NCI-H1694 treated with DMSO at 0.1 percent for 48 hours (cell line): ENCODE results near the gene PPP2R3A.
"Not testable (repeated sequence)": the region's sequence is repeated elsewhere in the genome, so short reads cannot be mapped to it uniquely, and the experiment has no call there.

Source experiments
- DNase-seq: peaks from one replicate; lab custom pipeline; 2025; lab: John Stamatoyannopoulos, UW

Gene PPP2R3A, protein sequence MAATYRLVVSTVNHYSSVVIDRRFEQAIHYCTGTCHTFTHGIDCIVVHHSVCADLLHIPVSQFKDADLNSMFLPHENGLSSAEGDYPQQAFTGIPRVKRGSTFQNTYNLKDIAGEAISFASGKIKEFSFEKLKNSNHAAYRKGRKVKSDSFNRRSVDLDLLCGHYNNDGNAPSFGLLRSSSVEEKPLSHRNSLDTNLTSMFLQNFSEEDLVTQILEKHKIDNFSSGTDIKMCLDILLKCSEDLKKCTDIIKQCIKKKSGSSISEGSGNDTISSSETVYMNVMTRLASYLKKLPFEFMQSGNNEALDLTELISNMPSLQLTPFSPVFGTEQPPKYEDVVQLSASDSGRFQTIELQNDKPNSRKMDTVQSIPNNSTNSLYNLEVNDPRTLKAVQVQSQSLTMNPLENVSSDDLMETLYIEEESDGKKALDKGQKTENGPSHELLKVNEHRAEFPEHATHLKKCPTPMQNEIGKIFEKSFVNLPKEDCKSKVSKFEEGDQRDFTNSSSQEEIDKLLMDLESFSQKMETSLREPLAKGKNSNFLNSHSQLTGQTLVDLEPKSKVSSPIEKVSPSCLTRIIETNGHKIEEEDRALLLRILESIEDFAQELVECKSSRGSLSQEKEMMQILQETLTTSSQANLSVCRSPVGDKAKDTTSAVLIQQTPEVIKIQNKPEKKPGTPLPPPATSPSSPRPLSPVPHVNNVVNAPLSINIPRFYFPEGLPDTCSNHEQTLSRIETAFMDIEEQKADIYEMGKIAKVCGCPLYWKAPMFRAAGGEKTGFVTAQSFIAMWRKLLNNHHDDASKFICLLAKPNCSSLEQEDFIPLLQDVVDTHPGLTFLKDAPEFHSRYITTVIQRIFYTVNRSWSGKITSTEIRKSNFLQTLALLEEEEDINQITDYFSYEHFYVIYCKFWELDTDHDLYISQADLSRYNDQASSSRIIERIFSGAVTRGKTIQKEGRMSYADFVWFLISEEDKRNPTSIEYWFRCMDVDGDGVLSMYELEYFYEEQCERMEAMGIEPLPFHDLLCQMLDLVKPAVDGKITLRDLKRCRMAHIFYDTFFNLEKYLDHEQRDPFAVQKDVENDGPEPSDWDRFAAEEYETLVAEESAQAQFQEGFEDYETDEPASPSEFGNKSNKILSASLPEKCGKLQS (N-terminal part only)

DNA sequence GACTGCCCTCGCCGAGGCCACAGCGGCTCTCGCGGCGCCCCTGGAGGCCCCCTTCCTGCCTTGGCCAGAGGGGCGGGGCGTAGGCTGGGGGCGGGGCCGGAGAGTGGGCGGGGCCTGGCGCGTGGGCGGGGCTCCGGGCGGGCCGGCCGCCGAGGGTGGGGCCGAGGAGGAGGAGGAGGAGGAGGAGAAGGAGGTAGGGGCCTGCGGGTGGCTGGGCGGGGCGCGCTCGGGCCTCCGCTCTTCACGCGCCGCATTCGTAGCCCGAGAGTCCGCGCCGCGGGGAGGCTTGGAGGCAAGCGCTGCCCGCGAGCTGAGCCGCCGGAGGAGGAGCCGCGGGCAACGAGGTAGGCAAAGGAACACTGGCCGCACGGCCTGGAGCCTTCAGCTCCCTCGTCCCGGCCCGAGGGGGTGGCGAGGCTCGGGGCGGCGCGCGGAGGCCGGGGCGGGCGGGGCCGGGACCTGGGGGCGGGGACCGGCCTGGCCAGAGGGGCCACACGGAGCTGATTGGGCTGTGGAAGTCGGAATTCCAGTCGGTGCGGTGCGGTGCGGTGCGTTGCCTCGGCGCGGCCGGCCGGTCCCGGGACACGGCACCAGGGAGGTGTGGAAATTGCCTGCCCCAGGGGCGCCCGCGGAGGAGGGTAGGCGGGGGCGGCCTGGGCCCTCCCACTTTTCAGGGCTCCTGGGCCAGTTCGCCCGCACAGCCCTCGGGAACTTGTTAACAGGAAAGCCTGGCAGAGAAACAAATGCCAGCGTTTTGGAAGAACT, at the start of gene PPP2R3A:
TSS of gene PPP2R3A (plus strand) at position 223 of the 765 bp plus-strand sequence. CDS start 35,771 bp downstream, outside the sequence.
- peak; percentile 33 for DNase-seq

DNA sequence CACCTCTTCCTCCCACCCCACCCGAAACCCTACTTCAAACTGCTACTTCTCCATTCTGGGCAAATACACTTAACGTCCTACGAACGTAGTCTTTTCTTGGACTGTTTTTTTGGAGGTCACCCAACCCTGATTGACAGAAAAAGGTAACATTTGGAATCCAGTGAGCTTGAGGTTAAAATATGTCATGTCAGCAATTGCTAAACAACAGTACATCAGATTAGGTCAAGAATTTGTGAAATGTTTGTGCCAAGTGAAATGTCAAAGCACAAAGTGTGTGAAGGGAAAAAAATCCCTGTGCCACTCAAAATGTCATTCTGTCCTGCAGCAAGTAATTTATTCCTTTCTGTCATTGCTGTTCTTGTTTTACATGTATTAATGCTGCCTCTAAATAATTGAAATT, 49.2 kb upstream of the PPP2R3A start:
- DNase-seq, result no peak

DNA sequence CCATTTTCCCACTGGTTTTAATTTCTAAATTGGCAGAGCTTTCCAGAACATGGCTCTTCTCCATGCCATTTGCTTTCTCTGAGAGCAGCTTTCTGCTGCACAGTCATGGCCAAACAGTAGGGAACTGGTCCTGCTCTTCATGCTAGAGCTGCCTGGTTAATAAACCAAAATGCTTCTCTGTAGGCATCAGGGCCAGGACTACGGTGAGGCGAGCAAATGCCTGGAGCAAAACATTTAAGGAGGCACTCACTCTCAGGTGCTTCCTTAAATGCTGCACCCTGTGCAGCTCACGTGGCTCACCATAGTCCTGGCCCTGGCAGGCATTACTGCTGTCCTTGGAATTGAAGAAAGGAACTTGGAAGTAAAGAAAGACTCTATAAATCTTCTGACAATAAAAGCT, 48.5 kb upstream of the PPP2R3A start:
- DNase-seq, result no peak

DNA sequence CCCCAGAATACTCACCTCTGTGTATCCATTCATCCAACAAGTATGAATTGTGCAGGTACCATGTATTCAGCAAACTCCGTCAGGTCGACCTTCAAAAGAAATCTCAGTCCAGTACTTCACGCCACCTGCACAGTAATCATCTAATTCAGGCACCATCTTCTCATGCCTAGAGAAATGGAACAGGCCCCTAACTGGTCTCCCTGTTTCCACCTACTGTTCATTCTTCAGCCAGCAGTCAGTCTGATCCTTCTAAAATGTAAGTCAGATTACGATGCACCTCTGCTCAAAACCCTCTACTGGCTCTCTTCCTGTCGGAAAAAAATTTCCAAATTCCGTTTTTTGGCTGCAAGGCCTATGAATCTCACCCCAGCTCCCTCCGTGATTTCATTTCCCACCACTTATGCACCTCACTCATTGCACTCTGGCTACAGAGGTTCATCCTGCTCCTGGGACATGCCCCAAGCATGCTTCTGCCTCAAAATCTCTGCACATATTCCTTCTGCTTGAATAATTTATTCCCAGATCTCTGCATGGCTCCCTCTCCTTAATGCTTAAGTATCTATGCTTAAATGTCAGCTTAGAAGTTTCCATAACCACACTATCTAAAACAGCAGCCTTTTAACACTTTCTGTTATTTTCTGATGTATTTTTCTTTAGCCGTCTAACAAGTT, 47.5 kb upstream of the PPP2R3A start:
- DNase-seq, result no peak

GRCh38 chr3:135918600-135918999, 46.9 kb upstream of the PPP2R3A start:
- DNase-seq, result no peak

- no peak for DNase-seq
Measured at GRCh38 chr3:135920275-135920674, 45.3 kb upstream of the PPP2R3A start.

- DNase-seq, result no peak
Measured at GRCh38 chr3:135922903-135923250, 42.7 kb upstream of the PPP2R3A start.

GRCh38 chr3:135924506-135924905, 41.0 kb upstream of the PPP2R3A start:
- DNase-seq, result no peak

DNA sequence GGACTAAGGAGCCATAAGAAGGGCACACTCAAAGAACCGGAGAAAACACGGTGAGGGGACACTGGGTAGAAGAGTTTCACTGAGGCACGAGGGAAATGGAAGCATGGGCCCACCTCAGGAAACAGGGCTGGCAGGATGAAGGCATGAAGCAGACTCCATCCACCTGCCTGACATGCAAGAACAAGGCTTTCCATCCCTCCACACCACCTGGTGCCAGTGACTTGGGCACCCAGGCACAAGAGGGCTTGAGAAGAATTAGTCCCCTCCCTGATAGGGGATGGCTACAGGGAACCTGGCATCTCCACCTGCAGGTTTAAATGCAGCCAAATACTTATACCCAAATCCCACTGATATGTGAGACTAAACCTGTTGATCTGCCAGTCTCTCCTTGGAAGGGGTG, 38.9 kb upstream of the PPP2R3A start:
- DNase-seq, result no peak

GRCh38 chr3:135927155-135927554, 38.4 kb upstream of the PPP2R3A start:
- no peak for DNase-seq

DNA sequence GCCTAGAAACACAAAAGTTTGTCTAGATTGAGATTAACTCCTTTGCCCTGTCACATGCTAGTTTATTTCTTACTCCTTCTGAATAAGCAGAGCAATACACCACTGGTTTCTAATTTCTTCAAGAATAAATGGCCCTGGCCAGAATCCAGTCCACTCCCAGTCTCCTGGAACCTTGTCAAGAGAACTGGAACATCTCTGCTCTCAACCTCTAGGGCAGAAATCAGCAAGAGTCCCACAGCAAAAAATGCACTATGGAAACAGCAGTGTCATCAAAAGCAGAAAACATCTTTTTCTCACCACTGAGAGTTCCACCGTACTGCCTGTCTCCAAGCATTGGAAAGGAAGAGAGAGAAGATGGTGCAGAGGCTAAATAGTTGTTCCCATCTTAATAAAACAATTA, 35.9 kb upstream of the PPP2R3A start:
- no peak for DNase-seq

DNA sequence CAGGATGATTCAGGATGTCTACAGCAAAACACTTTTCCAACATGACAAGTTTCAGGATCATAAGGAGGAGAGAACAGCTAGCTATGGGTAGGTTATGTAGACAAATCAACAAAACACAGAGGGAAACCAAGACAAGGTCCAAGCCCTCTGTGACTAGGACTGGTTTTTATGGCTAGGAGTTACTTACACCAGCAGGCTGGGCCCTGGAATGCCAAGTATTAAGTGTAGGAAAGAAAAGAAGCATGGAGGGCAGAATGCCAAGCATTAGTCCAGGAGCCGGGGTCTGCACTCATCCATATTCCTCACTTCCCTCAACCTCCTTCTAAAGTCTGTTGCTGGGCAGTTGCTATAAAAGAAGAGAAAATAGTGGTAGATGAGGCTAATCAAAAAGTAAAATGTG, 35.3 kb upstream of the PPP2R3A start:
- no peak for DNase-seq

- not testable (repeated sequence) for DNase-seq
Measured at GRCh38 chr3:135935171-135935570, 30.4 kb upstream of the PPP2R3A start.

DNA sequence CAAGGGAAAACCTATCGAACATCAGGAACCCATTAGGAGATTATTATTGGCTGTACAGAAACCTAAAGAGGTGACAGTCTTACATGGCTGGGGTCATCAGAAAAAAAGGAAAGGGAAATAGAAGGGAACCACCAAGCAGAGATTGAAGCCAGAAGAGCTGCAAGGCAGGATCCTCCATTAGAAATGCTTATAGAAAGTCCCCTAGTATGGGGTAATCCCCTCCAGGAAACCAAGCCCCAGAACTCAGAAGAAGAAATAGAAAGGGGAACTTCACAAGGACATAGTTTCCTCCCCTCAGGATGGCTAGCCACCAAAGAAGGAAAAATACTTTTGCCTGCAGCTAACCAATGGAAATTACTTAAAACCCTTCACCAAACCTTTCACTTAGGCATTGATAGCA, 27.8 kb upstream of the PPP2R3A start:
- DNase-seq, result not testable (repeated sequence)

DNA sequence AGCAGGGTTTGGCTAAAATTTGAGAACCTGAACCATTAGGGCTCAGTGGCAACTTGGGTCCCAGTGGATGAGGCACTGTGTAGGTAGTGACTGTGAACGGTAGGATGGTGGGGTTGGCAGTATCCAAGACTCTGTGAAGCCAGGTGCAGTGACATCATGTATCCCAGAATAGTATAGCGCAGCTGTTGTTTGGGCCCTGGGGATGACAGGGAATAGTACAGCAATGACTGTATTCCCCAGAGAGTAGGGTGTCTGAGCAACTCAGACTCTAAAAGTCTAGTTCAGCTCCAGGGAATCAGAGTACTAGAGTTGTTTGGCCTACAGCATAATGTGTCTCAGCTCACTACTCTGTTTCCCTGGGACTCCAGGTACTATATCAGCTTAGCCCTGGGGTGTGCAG, 20.7 kb upstream of the PPP2R3A start:
- peak; percentile 2 for DNase-seq

DNA sequence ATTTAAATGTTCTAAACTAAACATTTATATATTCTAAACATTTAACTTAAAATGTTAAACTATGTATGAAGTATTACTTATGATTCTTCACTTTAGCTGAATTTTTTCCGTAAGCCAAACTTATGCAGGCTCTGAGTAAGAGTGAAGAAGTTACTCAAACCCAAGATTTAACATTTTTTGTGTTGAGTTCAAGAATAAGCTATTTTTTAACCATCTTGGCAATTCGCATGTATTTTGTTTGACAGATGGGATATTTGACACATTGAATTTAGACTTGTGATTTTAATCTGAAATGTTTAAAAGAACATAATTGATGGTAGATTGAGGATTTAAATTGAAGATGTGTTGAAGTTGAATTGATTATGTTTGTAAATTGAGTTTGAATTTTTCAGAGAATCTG, 14.6 kb upstream of the PPP2R3A start:
- DNase-seq, result no peak

DNA sequence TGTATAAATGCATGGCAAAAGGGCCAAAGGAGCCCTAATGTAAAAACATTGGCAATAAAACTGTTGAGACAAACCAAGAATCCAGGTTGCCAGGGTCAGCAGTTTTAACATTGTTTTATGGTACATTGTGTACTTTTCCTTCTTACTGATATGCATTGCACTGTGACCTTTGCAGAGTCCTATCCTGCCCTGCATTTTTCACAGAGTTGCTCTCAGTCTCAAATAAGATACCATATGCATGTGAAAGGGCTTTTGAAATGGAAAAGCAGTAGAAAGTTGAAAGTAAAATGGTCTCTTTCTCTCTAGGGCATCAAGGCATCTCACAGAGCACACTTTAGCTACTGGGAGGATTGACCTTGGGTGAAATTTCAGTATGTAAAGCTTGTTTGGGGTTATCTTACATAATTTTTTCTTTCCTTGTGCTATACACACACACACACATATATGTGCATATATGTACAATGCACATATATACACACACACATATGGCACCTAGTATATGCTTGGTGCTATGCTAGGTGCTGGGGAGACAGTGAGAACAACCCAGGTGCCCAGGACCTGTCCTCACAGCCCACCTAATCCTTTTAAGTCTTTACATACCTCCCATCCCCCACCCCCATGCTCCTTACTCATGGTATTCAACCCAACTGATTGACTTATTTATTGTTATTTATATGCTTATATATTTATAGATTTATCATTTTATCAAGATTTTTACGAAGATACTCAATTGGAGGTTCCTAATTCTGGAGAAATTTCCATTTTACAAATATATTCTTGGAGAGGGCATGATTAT, 1.2 kb upstream of the PPP2R3A start:
- DNase-seq, result no peak

DNA sequence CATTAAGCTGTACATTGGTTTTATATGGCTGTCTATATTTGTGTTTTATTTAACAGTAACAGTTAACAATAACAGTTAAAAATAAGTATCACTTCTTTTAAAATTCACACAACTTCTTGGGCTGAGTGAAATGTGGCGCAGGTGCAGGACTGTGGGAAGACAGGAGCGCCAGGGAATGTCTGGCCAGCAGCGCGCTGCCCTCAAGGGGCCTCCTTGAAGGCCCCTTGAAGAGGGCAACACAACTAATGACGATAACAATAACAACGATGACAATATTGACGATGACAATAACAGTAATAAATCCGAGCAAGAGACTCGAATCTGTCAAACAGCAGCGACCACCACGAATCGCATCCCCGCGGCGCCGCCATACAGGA, 411 bp upstream of the PPP2R3A start:
- DNase-seq, result no peak

- DNase-seq, result peak; percentile 27
Measured at GRCh38 chr3:135966271-135966961, 888 bp downstream of the PPP2R3A start.

DNA sequence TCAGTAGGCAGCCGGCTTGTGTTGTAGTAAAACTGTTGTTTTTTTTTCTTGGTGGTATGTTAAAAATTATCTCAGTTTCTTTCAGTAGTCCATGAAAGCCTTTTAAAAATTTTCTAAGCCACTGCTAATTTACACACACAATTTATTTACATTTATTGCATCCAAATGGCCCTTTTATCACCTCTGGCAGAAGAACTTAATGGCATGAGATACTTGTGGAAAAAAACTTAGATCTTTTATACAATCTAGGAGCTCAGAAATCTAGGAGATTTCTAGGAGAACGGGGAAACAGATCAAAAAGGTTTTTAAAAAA, 1.4 kb downstream of the PPP2R3A start:
- no peak for DNase-seq
